GM19328 (cell line): ENCODE measurements around the gene MAP2K5.
A peak's percentile ranks its signal among the peaks of the same experiment; 100 is the strongest.

ENCODE experiments used
- ATAC-seq: cut with Tn5 transposase; IDR thresholded peaks from one replicate; pipeline ENCODE4 v1.9.1; 2021; ENCODE audit warnings: mild to moderate bottlenecking, moderate library complexity; ENCODE audit not compliant: unreplicated experiment

Gene MAP2K5

GRCh38 chr15:67831363-67831762, 288.9 kb downstream of the MAP2K5 start:
- no peak for ATAC-seq

- no peak for ATAC-seq
Measured at GRCh38 chr15:67832031-67832551, 289.6 kb downstream of the MAP2K5 start.

- no peak for ATAC-seq
Measured at GRCh38 chr15:67832897-67833709, 290.6 kb downstream of the MAP2K5 start.

- no peak for ATAC-seq
Measured at GRCh38 chr15:67833710-67834511, 291.4 kb downstream of the MAP2K5 start.

- no peak for ATAC-seq
Measured at GRCh38 chr15:67834581-67835296, 292.2 kb downstream of the MAP2K5 start.

GRCh38 chr15:67835297-67836133, 293.0 kb downstream of the MAP2K5 start:
- no peak for ATAC-seq

GRCh38 chr15:67836134-67836455, 293.6 kb downstream of the MAP2K5 start:
- no peak for ATAC-seq

GRCh38 chr15:67836477-67836876, 294.0 kb downstream of the MAP2K5 start:
- ATAC-seq: no peak

- ATAC-seq: no peak
Measured at GRCh38 chr15:67836955-67837354, 294.5 kb downstream of the MAP2K5 start.

- no peak for ATAC-seq
Measured at GRCh38 chr15:67838789-67839332, 296.4 kb downstream of the MAP2K5 start.

- no peak for ATAC-seq
Measured at GRCh38 chr15:67839499-67839928, 297.0 kb downstream of the MAP2K5 start.

GRCh38 chr15:67839929-67840748, 297.6 kb downstream of the MAP2K5 start, which contains the start of gene RNU6-1:
RNU6-1 (minus strand) TSS chr15:67840045.
- ATAC-seq: peak; percentile 76

- no peak for ATAC-seq
Measured at GRCh38 chr15:67840749-67841512, 298.4 kb downstream of the MAP2K5 start.

- ATAC-seq: no peak
Measured at GRCh38 chr15:67841513-67841762, 298.9 kb downstream of the MAP2K5 start.

- ATAC-seq: no peak
Measured at GRCh38 chr15:67843092-67843501, 300.6 kb downstream of the MAP2K5 start.

GRCh38 chr15:67843571-67844387, 301.3 kb downstream of the MAP2K5 start:
- no peak for ATAC-seq

- ATAC-seq: no peak
Measured at GRCh38 chr15:67845974-67846373, 303.5 kb downstream of the MAP2K5 start.

- no peak for ATAC-seq
Measured at GRCh38 chr15:67849538-67849937, 307.0 kb downstream of the MAP2K5 start.
